Measurements from ENCODE around the gene HIBCH.

GRCh38 chr2:190214426-190215194 lies 105.0 kb downstream of the HIBCH start:
- TF ChIP-seq CTCF (IDR thresholded peaks at IDR 0.05; ENCODE audit: low read length): no peak
- no peak for TF ChIP-seq EZH2 (IDR thresholded peaks at IDR 0.05; ENCODE audit: borderline replicate concordance, low read length)
